MCF 10A (cell line): Measurements from ENCODE around the gene OMA1. TPM values are rescaled to one million over a fixed set of nuclear protein-coding genes. Genes with fewer than 3 reads are reported as not detected.
A peak's percentile ranks its signal among the peaks of the same experiment; 100 is the strongest.
"Not testable (repeated sequence)": the region's sequence is repeated elsewhere in the genome, so short reads cannot be mapped to it uniquely, and the experiment has no call there.

Source experiments
- BruUV-seq: library from RNA; stranded (reverse); fragments of 400-500 nt; replicated peaks from 2 replicates; lab custom pipeline; 2021; lab: Mats Ljungman, UMichigan
- CTCF ChIA-PET: fragments of 300-600 bp; sonication (Branson Sonifier 250); formaldehyde crosslinking; extraction: SDS; loops from one replicate; lab custom pipeline; 2021; ENCODE audit warnings: antibody characterized with exemption, inconsistent platforms; lab: Yijun Ruan, JAX
- POLR2A ChIA-PET: fragments of 300-600, 350-650 bp; sonication (Branson Sonifier 250); formaldehyde crosslinking; extraction: SDS; loops from one replicate; lab custom pipeline; 2020; ENCODE audit warnings: antibody characterized with exemption, inconsistent platforms; lab: Yijun Ruan, JAX
- DNase-seq: peaks from one replicate; pipeline ENCODE4 v3.0.0-alpha.2; 2018; ENCODE audit not compliant: unreplicated experiment
- H3K27ac Mint-ChIP-seq: one replicate; pipeline ENCODE4 v1.8.0; 2022; ENCODE audit warnings: mild to moderate bottlenecking, low read depth, mixed read lengths; ENCODE audit not compliant: unreplicated experiment
- H3K27me3 Mint-ChIP-seq: one replicate; pipeline ENCODE4 v1.8.0; 2022; ENCODE audit warnings: mixed read lengths; ENCODE audit not compliant: insufficient read depth, unreplicated experiment
- H3K36me3 Mint-ChIP-seq: one replicate; pipeline ENCODE4 v1.8.0; 2022; ENCODE audit warnings: mild to moderate bottlenecking, moderate library complexity, mixed read lengths; ENCODE audit not compliant: insufficient read depth, unreplicated experiment
- H3K4me1 Mint-ChIP-seq: one replicate; pipeline ENCODE4 v1.8.0; 2022; ENCODE audit warnings: mixed read lengths; ENCODE audit not compliant: insufficient read depth, unreplicated experiment
- H3K4me3 Mint-ChIP-seq: one replicate; pipeline ENCODE4 v1.8.0; 2022; ENCODE audit warnings: mild to moderate bottlenecking, moderate library complexity, mixed read lengths; ENCODE audit not compliant: unreplicated experiment
- H3K9me3 Mint-ChIP-seq: one replicate; pipeline ENCODE4 v1.8.0; 2022; ENCODE audit warnings: mixed read lengths; ENCODE audit not compliant: unreplicated experiment
- CTCF ChIP-seq: fragments of 200-600 bp; IDR thresholded peaks from one replicate; pipeline ENCODE4 v1.8.0; 2022; ENCODE audit warnings: antibody characterized with exemption, mild to moderate bottlenecking; ENCODE audit not compliant: unreplicated experiment
- intact Hi-C: fragments of 100-400 bp; cut with micrococcal nuclease; formaldehyde crosslinking; loops from 2 replicates; pipeline ENCODE4 v1.14.1; 2022
- total RNA-seq: library from RNA; stranded (reverse); gene quantifications from 2 replicates; pipeline ENCODE4 v1.2.3, GENCODE V29; 2022

The OMA1 gene
- total RNA-seq, 1 experiment from 2014 or later, result 15.7 TPM

- peaks cover 36% of the 10 kb centered on the region for H3K4me1 Mint-ChIP-seq
- peak overlapping the region; percentile 55 for H3K4me3 Mint-ChIP-seq
- intact Hi-C loops, result loop anchor here (1.0 to 2.0 kb wide), 2 partner anchors 8 to 35 kb away; no protein-coding TSS in a partner anchor
- H3K27me3 Mint-ChIP-seq, result no peaks in the 10 kb centered on the region
- no peak for TF ChIP-seq CTCF
- H3K27ac Mint-ChIP-seq, result peak overlapping the region; percentile 92
- ChIA-PET POLR2A (interaction anchor here (0.5 to 4.7 kb wide), 23 partner anchors 8 to 1181 kb away, joined by 3 to 63 read pairs (median 4); partner anchors contain the start of genes OMA1 and TACSTD2), CTCF (interaction anchor here (0.6 to 2.1 kb wide), 12 partner anchors 7 to 201 kb away, joined by 3 to 22 read pairs (median 3); no protein-coding TSS in a partner anchor)
- TSS peak; percentile 87 for BruUV-seq
- H3K36me3 Mint-ChIP-seq, result peaks cover 6% of the 10 kb centered on the region
- peak; percentile 98 for DNase-seq
- H3K9me3 Mint-ChIP-seq, result no peaks in the 10 kb centered on the region
Measured at GRCh38 chr1:58584082-58584895, 37.8 kb upstream of the OMA1 start.

GRCh38 chr1:58583496-58583895 lies 37.0 kb upstream of the OMA1 start:
- ChIA-PET POLR2A (interaction anchor here (0.5 to 4.7 kb wide), 13 partner anchors 9 to 1182 kb away, joined by 3 to 63 read pairs (median 6); partner anchors contain the start of gene OMA1), CTCF (interaction anchor here (0.6 to 2.1 kb wide), 11 partner anchors 8 to 202 kb away, joined by 3 to 22 read pairs (median 3); no protein-coding TSS in a partner anchor)
- H3K9me3 Mint-ChIP-seq, result no peaks in the 10 kb centered on the region
- no TSS peak for BruUV-seq
- peak; percentile 46 for DNase-seq
- H3K4me1 Mint-ChIP-seq, result peaks cover 39% of the 10 kb centered on the region
- TF ChIP-seq CTCF, result no peak
- no peaks in the 10 kb centered on the region for H3K27me3 Mint-ChIP-seq
- peak overlapping the region; percentile 92 for H3K27ac Mint-ChIP-seq
- peak overlapping the region; percentile 55 for H3K4me3 Mint-ChIP-seq
- peaks cover 8% of the 10 kb centered on the region for H3K36me3 Mint-ChIP-seq
- intact Hi-C loops, result no loop called here

- DNase-seq, H3K4me3 Mint-ChIP-seq, intact Hi-C loops, BruUV-seq, H3K27me3 Mint-ChIP-seq, H3K9me3 Mint-ChIP-seq, H3K36me3 Mint-ChIP-seq, H3K27ac Mint-ChIP-seq: not testable (repeated sequence)
- ChIA-PET CTCF (interaction anchor here (0.6 to 5.8 kb wide), 2 partner anchors 13 to 70 kb away, joined by 4 to 30 read pairs; no protein-coding TSS in a partner anchor), POLR2A (interaction anchor here (0.7 to 3.1 kb wide), 3 partner anchors 9 to 37 kb away, joined by 3 to 11 read pairs (median 3); no protein-coding TSS in a partner anchor)
- H3K4me1 Mint-ChIP-seq, result peaks cover 39% of the 10 kb centered on the region
Measured at GRCh38 chr1:58582143-58582542, 35.6 kb upstream of the OMA1 start.

- Mint-ChIP-seq H3K27ac (no peak overlapping the region), H3K4me3 (no peak overlapping the region), H3K27me3 (no peaks in the 10 kb centered on the region), H3K36me3 (peaks cover 8% of the 10 kb centered on the region), H3K9me3 (no peaks in the 10 kb centered on the region), H3K4me1 (peaks cover 39% of the 10 kb centered on the region)
- intact Hi-C loops, result no loop called here
- CTCF ChIA-PET, result interaction anchor here (0.7 to 5.8 kb wide), 2 partner anchors 41 to 70 kb away, joined by 4 to 30 read pairs; no protein-coding TSS in a partner anchor
- POLR2A ChIA-PET, result interaction anchor here (0.6 to 3.1 kb wide), 4 partner anchors 10 to 36 kb away, joined by 3 to 11 read pairs (median 3); no protein-coding TSS in a partner anchor
- no peak for TF ChIP-seq CTCF
- no TSS peak for BruUV-seq
- DNase-seq, result no peak
Measured at GRCh38 chr1:58581641-58582040, 35.1 kb upstream of the OMA1 start.
